CD14-positive monocyte (primary cell): ENCODE results near the gene GSDME. TPM values are rescaled to one million over a fixed set of nuclear protein-coding genes. Genes with fewer than 3 reads are reported as not detected.

ENCODE experiments used
- DNase-seq, 3 donors: peaks; one replicate each; pipeline ENCODE4 v3.0.0-alpha.2; 2011 to 2022
- H2AFZ ChIP-seq: 2 replicates; pipeline ENCODE4 v1.6.0; 2012; ENCODE audit warnings: mild to moderate bottlenecking, low read depth, low read length, inconsistent platforms; ENCODE audit not compliant: insufficient read depth, poor library complexity, severe bottlenecking
- H3K27ac ChIP-seq, 2 donors: 1 replicate in 1 of 2; 2 replicates in 1 of 2; pipeline ENCODE4 v1.5.1; 2012 to 2013; ENCODE audit warnings: low read length in 2 of 2, control low read depth in 1 of 2, inconsistent platforms in 1 of 2, low read depth in 1 of 2, mild to moderate bottlenecking in 1 of 2
- H3K27me3 ChIP-seq, 2 donors: one replicate each; pipeline versions ENCODE4 v1.6.0 to v1.6.1; 2011 to 2013; ENCODE audit warnings: low read length in 2 of 2; ENCODE audit not compliant: control insufficient read depth in 2 of 2, insufficient read depth in 2 of 2
- H3K36me3 ChIP-seq, 2 donors: replicated peaks in 1 of 2; 1 replicate in 1 of 2; 2 replicates in 1 of 2; pipeline versions ENCODE4 v1.5.1 to v1.6.1; 2012 to 2013; ENCODE audit warnings: low read length in 2 of 2, control low read depth in 1 of 2, inconsistent platforms in 1 of 2, mild to moderate bottlenecking in 1 of 2; ENCODE audit not compliant: insufficient read depth in 2 of 2, control insufficient read depth in 1 of 2
- H3K4me1 ChIP-seq, 2 donors: 1 replicate in 1 of 2; 2 replicates in 1 of 2; pipeline versions ENCODE4 v1.5.1 to v1.6.1; 2012 to 2013; ENCODE audit warnings: low read length in 2 of 2, control low read depth in 1 of 2, inconsistent platforms in 1 of 2, mild to moderate bottlenecking in 1 of 2, moderate library complexity in 1 of 2; ENCODE audit not compliant: insufficient read depth in 2 of 2, control insufficient read depth in 1 of 2
- H3K4me2 ChIP-seq: replicated peaks from 2 replicates; pipeline ENCODE3; 2012; ENCODE audit warnings: low read length, moderate library complexity, mild to moderate bottlenecking; ENCODE audit not compliant: poor library complexity, severe bottlenecking; ENCODE audit errors: extremely low read depth
- H3K4me3 ChIP-seq, 3 experiments: fragments of 200-600 bp in 1 of 3; sonication (generic) in 1 of 3; replicated peaks in 1 of 3; 1 replicate in 2 of 3; 2 replicates in 1 of 3; pipeline ENCODE4 v1.5.1; 2011 to 2013; ENCODE audit warnings: low read length in 3 of 3, mild to moderate bottlenecking in 3 of 3, control low read depth in 2 of 3, low read depth in 2 of 3, inconsistent platforms in 1 of 3, moderate library complexity in 1 of 3
- H3K79me2 ChIP-seq: 2 replicates; pipeline ENCODE4 v1.6.0; 2012; ENCODE audit warnings: mild to moderate bottlenecking, control low read depth, inconsistent platforms, low read length, moderate library complexity; ENCODE audit not compliant: insufficient read depth
- H3K9ac ChIP-seq: 2 replicates; pipeline ENCODE4 v1.6.0; 2017; ENCODE audit warnings: low read length, mild to moderate bottlenecking; ENCODE audit not compliant: insufficient read depth, poor library complexity, severe bottlenecking
- H3K9me3 ChIP-seq, 2 donors: replicated peaks in 1 of 2; 1 replicate in 1 of 2; 2 replicates in 1 of 2; pipeline versions ENCODE4 v1.5.1 to v1.6.1; 2012 to 2013; ENCODE audit warnings: low read length in 2 of 2, control low read depth in 1 of 2; ENCODE audit not compliant: control insufficient read depth in 1 of 2, insufficient read depth in 1 of 2
- H4K20me1 ChIP-seq: 2 replicates; pipeline ENCODE4 v1.6.0; 2012; ENCODE audit warnings: mild to moderate bottlenecking, low read length, control low read depth, moderate library complexity; ENCODE audit not compliant: insufficient read depth
- H3K27ac Mint-ChIP-seq, 7 donors: one replicate each; pipeline ENCODE4 v1.8.0; 2020; ENCODE audit warnings: mild to moderate bottlenecking in 7 of 7, mixed read lengths in 7 of 7, moderate library complexity in 6 of 7, inconsistent platforms in 2 of 7
- H3K27me3 Mint-ChIP-seq, 3 donors: one replicate each; pipeline ENCODE4 v1.8.0; 2021 to 2022; ENCODE audit warnings: low read depth in 3 of 3, mild to moderate bottlenecking in 3 of 3, mixed read lengths in 3 of 3, moderate library complexity in 3 of 3, inconsistent platforms in 1 of 3
- H3K36me3 Mint-ChIP-seq, 2 donors: one replicate each; pipeline ENCODE4 v1.8.0; 2020; ENCODE audit warnings: mixed read lengths in 2 of 2, inconsistent platforms in 1 of 2, mild to moderate bottlenecking in 1 of 2
- H3K4me1 Mint-ChIP-seq: one replicate; pipeline ENCODE4 v1.8.0; 2020; ENCODE audit warnings: mild to moderate bottlenecking, mixed read lengths
- H3K4me3 Mint-ChIP-seq, 2 donors: one replicate each; pipeline ENCODE4 v1.8.0; 2020; ENCODE audit warnings: mild to moderate bottlenecking in 2 of 2, mixed read lengths in 2 of 2, moderate library complexity in 1 of 2
- H3K9me3 Mint-ChIP-seq, 7 donors: one replicate each; pipeline ENCODE4 v1.8.0; 2020 to 2022; ENCODE audit warnings: mixed read lengths in 7 of 7, mild to moderate bottlenecking in 6 of 7, moderate library complexity in 6 of 7, inconsistent platforms in 2 of 7
- CTCF ChIP-seq: fragments of 200-600 bp; IDR thresholded peaks from one replicate; pipeline ENCODE4 v1.8.0; 2022; ENCODE audit warnings: antibody characterized with exemption, mild to moderate bottlenecking
- WGBS: methylation state at CpG from one replicate; pipeline ENCODE4 v1.1.5; 2013; ENCODE audit warnings: missing lambda C conversion rate; ENCODE audit not compliant: insufficient coverage; 5-methylcytosine and 5-hydroxymethylcytosine counted together
- intact Hi-C, 2 donors: fragments of 100-400 bp; cut with micrococcal nuclease; formaldehyde crosslinking; loops; one replicate each; pipeline versions ENCODE4 v1.15.0 to v1.15.1; 2023
- polyA plus RNA-seq, 3 donors: library from polyadenylated mRNA; depleted of rRNA in 1 of 3; unstranded in 2 of 3; stranded (reverse) in 1 of 3; fragments of 300-500 nt in 2 of 3; fragments of >200 nt in 1 of 3; fragmentation: Illumina TruSeq in 2 of 3; gene quantifications; 1 replicate in 2 of 3; 2 replicates in 1 of 3; pipeline ENCODE4 v1.2.3, GENCODE V29; 2012 to 2021

The GSDME gene
- polyA plus RNA-seq, 3 donors, result 1.3 to 2.3 TPM; not detected in 1

- Histone ChIP-seq H3K4me2 (no peak overlapping the region), H3K9ac (no peak overlapping the region), H3K27me3 (peaks cover 0 to 5% of the 10 kb centered on the region in 2 donors), H3K9me3 (no peaks in the 10 kb centered on the region), H3K79me2 (no peaks in the 10 kb centered on the region), H3K4me1 (no peaks in the 10 kb centered on the region), H2AFZ (no peak overlapping the region), H3K27ac (no peak overlapping the region), H3K4me3 (no peak overlapping the region), H4K20me1 (no peaks in the 10 kb centered on the region), H3K36me3 (no peaks in the 10 kb centered on the region)
- TF ChIP-seq CTCF, result no peak
- no peak overlapping the region for H3K4me3 Mint-ChIP-seq
- H3K36me3 Mint-ChIP-seq, result peaks cover 0 to 3% of the 10 kb centered on the region in 2 donors
- no peaks in the 10 kb centered on the region for H3K4me1 Mint-ChIP-seq
- intact Hi-C loops, result no loop called here
- WGBS, result 100% methylated on average over 1 of the region's 2 CpGs
- peaks cover 2 to 16% (median 2%) of the 10 kb centered on the region in 3 donors for H3K27me3 Mint-ChIP-seq
- no peaks in the 10 kb centered on the region for H3K9me3 Mint-ChIP-seq
- no peak for DNase-seq
- no peak overlapping the region for H3K27ac Mint-ChIP-seq
Observed at GRCh38 chr7:24748521-24748920, 8.7 kb downstream of the GSDME start.

- no peaks in the 10 kb centered on the region for H3K27me3 ChIP-seq
- no peaks in the 10 kb centered on the region for H3K4me1 Mint-ChIP-seq
- no peak overlapping the region for H3K4me3 ChIP-seq
- DNase-seq, result no peak
- no peaks in the 10 kb centered on the region for H3K9me3 Mint-ChIP-seq
- H3K4me1 ChIP-seq, result no peaks in the 10 kb centered on the region
- H3K36me3 ChIP-seq, result no peaks in the 10 kb centered on the region
- H2AFZ ChIP-seq, result no peak overlapping the region
- no peak overlapping the region for H3K4me2 ChIP-seq
- H4K20me1 ChIP-seq, result no peaks in the 10 kb centered on the region
- H3K36me3 Mint-ChIP-seq, result no peaks in the 10 kb centered on the region
- TF ChIP-seq CTCF, result no peak
- no peak overlapping the region for H3K27ac Mint-ChIP-seq
- intact Hi-C loops, result no loop called here
- H3K9ac ChIP-seq, result no peak overlapping the region
- H3K27ac ChIP-seq, result no peak overlapping the region
- no peaks in the 10 kb centered on the region for H3K9me3 ChIP-seq
- no peaks in the 10 kb centered on the region for H3K79me2 ChIP-seq
- H3K27me3 Mint-ChIP-seq, result peaks cover 2 to 8% (median 3%) of the 10 kb centered on the region in 3 donors
- H3K4me3 Mint-ChIP-seq, result no peak overlapping the region
Observed at GRCh38 chr7:24745355-24745754, 11.9 kb downstream of the GSDME start.
